IgD-negative memory B cell (primary cell): Measurements from ENCODE around the gene CEP112. TPM values are rescaled to one million over a fixed set of nuclear protein-coding genes. Genes with fewer than 3 reads are reported as not detected.
"Not testable (repeated sequence)": the region's sequence is repeated elsewhere in the genome, so short reads cannot be mapped to it uniquely, and the experiment has no call there.

Experiments
- H3K27ac Mint-ChIP-seq, 3 donors: one replicate each; pipeline ENCODE4 v1.8.0; 2020 to 2022; ENCODE audit warnings: mild to moderate bottlenecking in 3 of 3, mixed read lengths in 3 of 3, moderate library complexity in 1 of 3
- H3K27me3 Mint-ChIP-seq: one replicate; pipeline ENCODE4 v1.8.0; 2021; ENCODE audit warnings: mixed read lengths
- H3K36me3 Mint-ChIP-seq: one replicate; pipeline ENCODE4 v1.8.0; 2020; ENCODE audit warnings: mild to moderate bottlenecking, mixed read lengths
- H3K4me1 Mint-ChIP-seq, 3 donors: one replicate each; pipeline ENCODE4 v1.8.0; 2020 to 2022; ENCODE audit warnings: mixed read lengths in 3 of 3, mild to moderate bottlenecking in 1 of 3
- H3K4me3 Mint-ChIP-seq, 4 donors: one replicate each; pipeline ENCODE4 v1.8.0; 2020 to 2022; ENCODE audit warnings: mild to moderate bottlenecking in 4 of 4, mixed read lengths in 4 of 4, moderate library complexity in 3 of 4
- H3K9me3 Mint-ChIP-seq, 3 donors: one replicate each; pipeline ENCODE4 v1.8.0; 2020 to 2021; ENCODE audit warnings: mixed read lengths in 3 of 3, mild to moderate bottlenecking in 1 of 3
- polyA plus RNA-seq: library from polyadenylated mRNA; unstranded; fragments of 300-500 nt; fragmentation: Illumina TruSeq; gene quantifications from one replicate; pipeline ENCODE4 v1.2.3, GENCODE V29; 2021

Gene CEP112
- polyA plus RNA-seq, 1 donor from 2014 or later = not detected

DNA sequence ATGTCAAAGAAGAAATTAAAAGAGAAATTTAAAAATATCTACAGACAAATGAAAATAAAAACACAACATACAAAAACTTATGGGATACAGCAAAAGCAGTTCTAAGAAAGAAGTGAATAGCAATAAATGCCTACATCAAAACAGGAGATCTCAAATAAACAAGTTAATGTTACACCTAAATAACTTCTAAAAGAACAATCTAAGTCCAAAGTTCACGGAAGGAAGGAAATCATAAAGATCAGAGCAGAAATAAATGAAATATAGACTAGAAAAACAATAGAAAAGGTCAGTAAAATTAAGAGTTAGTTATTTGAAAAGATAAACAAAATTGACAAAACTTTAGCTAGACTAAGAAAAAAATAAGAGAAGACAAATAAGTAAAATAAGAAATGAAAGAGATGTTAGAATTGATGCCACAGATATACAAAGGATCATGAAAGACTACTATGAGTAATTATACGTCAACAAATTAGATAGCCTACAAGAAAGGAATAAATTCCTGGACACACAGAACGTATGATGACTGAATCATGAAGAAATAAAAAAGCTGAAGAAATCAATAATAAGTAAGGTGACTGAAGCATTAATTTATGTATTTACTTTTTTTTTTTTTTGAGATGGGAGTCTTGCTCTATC is 100.4 kb downstream of the CEP112 start:
- no peak overlapping the region for H3K27ac Mint-ChIP-seq
- no peaks in the 10 kb centered on the region for H3K36me3 Mint-ChIP-seq
- H3K4me3 Mint-ChIP-seq = no peak overlapping the region
- H3K4me1 Mint-ChIP-seq = no peaks in the 10 kb centered on the region
- H3K27me3 Mint-ChIP-seq = no peaks in the 10 kb centered on the region
- peaks cover 1 to 20% (median 12%) of the 10 kb centered on the region in 3 donors for H3K9me3 Mint-ChIP-seq

DNA sequence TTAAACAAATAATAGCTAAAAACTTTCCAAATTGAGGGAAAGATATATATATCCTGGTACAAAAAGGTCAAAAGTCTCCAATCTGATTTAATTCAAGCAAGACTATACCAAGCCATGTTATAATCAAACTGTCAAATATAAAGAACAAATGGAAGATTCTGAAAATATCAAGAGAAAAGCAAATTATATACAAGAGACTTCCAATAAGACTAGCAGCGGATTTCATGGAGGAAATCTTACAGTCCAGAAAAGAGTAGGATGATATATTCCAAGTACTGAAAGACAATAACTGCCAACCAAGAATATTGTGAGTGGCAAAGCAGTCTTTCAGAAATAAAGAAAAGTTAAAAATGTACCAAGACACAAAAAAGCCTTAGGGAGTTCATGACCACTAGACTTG is 102.2 kb downstream of the CEP112 start:
- Mint-ChIP-seq H3K4me3 (no peak overlapping the region), H3K4me1 (no peaks in the 10 kb centered on the region), H3K27ac (no peak overlapping the region)

DNA sequence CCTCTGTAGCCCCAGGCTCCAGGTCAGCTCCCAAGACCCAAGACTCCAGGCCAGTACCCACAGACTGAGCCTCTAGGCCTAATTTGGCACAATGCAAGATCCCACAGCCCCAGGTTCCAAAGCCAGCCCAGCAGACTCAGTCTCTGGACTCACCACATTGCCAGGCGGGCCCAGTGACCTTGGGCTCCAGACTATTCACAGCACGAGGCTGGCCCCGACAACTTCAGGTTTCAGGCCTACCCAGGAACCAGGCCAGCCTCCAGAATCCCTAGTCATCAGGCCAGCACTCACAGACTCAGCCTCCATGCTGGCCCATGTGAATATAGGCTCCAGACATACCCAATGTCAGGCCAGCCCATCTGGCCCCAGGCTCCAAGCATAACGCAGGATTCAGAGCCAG is 103.8 kb downstream of the CEP112 start:
- H3K4me1 Mint-ChIP-seq = no peaks in the 10 kb centered on the region
- no peaks in the 10 kb centered on the region for H3K27me3 Mint-ChIP-seq
- no peak overlapping the region for H3K4me3 Mint-ChIP-seq
- peak overlapping the region in 1 of 3 donors; percentile 8 for H3K27ac Mint-ChIP-seq
- no peaks in the 10 kb centered on the region for H3K36me3 Mint-ChIP-seq
- H3K9me3 Mint-ChIP-seq = peaks cover 3 to 21% (median 12%) of the 10 kb centered on the region in 3 donors

More for the DNA sequence above, 102.2 kb downstream of the CEP112 start:
- Mint-ChIP-seq H3K36me3 (no peaks in the 10 kb centered on the region), H3K27me3 (no peaks in the 10 kb centered on the region), H3K9me3 (peaks cover 3 to 20% (median 12%) of the 10 kb centered on the region in 3 donors)

DNA sequence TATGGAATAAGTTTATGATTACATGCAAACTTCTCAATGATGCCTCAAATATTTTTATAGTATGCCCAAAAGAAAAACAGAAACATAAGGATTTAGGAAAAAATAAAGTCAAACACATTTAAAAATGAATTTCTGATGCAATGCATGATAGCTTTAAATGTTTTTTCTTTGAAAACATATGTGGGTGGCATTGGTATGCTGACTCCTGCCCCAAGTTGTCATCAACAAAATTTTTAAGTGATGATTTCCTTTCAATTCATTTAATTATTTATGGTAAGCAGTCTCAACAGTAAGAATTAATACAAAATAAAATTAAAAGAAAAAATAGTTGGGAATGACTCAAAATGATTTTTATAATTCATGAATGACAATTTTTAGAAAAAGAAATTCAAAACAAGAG is 104.9 kb downstream of the CEP112 start:
- H3K9me3 Mint-ChIP-seq = peaks cover 5 to 23% (median 9%) of the 10 kb centered on the region in 3 donors
- no peaks in the 10 kb centered on the region for H3K4me1 Mint-ChIP-seq
- no peak overlapping the region for H3K4me3 Mint-ChIP-seq
- H3K27ac Mint-ChIP-seq = no peak overlapping the region
- H3K36me3 Mint-ChIP-seq = no peaks in the 10 kb centered on the region
- H3K27me3 Mint-ChIP-seq = no peaks in the 10 kb centered on the region

DNA sequence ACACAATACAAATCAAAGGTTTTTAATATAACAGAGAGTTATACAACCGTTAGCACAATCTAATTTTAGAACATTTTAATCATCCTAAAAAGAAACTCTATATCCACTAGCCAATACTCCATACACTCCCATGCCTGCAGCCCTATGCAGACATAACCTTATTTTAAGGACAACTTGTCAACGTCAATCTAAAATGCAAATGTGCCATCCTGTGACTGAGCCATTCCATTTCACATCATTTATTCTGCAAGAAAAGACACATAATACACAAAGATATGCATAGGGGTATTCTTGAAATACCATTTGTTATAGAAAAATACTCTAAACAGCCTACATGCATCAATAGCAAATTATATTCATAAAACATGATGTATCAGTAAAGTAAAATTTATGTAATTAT is 106.7 kb downstream of the CEP112 start:
- Mint-ChIP-seq H3K4me1 (no peaks in the 10 kb centered on the region), H3K27ac (no peak overlapping the region), H3K36me3 (no peaks in the 10 kb centered on the region), H3K9me3 (peaks cover 5 to 19% (median 7%) of the 10 kb centered on the region in 3 donors), H3K4me3 (no peak overlapping the region), H3K27me3 (peaks cover 1% of the 10 kb centered on the region)

- not testable (repeated sequence) for H3K36me3 Mint-ChIP-seq, H3K4me3 Mint-ChIP-seq, H3K4me1 Mint-ChIP-seq, H3K27me3 Mint-ChIP-seq, H3K27ac Mint-ChIP-seq
- peaks cover 5 to 12% (median 12%) of the 10 kb centered on the region in 3 donors for H3K9me3 Mint-ChIP-seq
Observed at GRCh38 chr17:66080670-66081069, 111.3 kb downstream of the CEP112 start.

- Mint-ChIP-seq H3K27ac (no peak overlapping the region), H3K9me3 (peaks cover 1 to 12% (median 12%) of the 10 kb centered on the region in 3 donors), H3K36me3 (no peaks in the 10 kb centered on the region), H3K27me3 (peaks cover 2% of the 10 kb centered on the region), H3K4me3 (no peak overlapping the region), H3K4me1 (no peaks in the 10 kb centered on the region)
Observed at GRCh38 chr17:66076546-66077190, 115.3 kb downstream of the CEP112 start.

DNA sequence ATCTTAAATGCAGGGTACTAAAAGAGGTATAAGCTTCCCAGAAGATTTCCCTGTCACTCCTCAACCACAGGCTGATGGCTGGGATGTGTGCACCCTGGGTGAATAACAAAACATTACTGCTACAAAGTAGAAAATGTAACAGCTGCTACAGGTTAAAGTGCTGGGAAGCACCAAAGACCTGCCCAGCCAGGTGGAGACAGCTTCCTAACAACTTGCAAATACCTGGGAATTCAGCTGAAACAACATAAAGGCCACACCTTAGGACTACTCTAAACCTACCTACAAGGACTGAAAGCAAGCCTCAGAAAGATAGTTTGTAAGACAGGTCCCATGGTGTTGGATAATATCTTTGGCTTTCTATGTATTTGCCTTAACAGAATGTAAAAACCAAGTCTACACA is 118.5 kb downstream of the CEP112 start:
- Mint-ChIP-seq H3K4me1 (no peaks in the 10 kb centered on the region), H3K27ac (no peak overlapping the region), H3K4me3 (no peak overlapping the region), H3K9me3 (peaks cover 0 to 6% (median 4%) of the 10 kb centered on the region in 3 donors), H3K36me3 (no peaks in the 10 kb centered on the region), H3K27me3 (no peaks in the 10 kb centered on the region)

DNA sequence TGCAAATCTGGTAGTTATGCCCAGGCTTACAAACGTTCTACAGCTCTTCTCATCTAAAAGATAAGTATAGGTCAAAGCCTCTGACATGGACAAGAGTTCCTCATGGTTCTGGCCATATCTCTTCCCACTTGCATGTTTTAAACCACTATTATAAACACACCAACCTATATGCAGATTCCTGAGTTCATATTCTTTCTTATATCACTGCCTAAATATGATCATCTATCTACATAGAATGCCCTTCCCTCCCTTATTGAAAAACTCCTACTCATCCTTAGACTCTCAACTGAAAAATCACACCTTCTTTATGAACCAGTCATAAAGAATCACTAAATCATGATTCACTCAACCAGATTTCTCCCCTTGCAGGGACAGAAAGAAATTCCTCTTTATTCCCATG is 128.2 kb downstream of the CEP112 start:
- H3K4me3 Mint-ChIP-seq = no peak overlapping the region
- peaks cover 2% of the 10 kb centered on the region for H3K36me3 Mint-ChIP-seq
- H3K9me3 Mint-ChIP-seq = peaks cover 0 to 4% (median 3%) of the 10 kb centered on the region in 3 donors
- H3K4me1 Mint-ChIP-seq = no peaks in the 10 kb centered on the region
- H3K27me3 Mint-ChIP-seq = no peaks in the 10 kb centered on the region
- no peak overlapping the region for H3K27ac Mint-ChIP-seq

DNA sequence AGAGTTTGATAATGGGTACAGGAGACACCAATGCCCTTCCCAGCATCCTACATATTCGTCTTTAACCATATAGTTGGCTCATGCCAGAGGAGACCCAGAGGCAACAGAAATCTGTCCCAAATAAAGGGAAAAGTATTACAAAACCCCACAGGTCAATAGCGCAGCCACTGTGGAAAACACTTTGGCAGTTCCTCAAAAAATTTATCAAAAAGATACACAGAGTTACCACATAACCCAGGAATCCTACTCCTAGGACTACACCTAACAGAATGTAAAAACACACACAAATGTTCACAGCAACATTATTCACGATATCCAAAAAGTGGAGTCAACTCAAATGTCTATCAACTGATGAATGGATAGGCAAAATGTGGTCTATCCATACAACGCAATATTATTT is 135.8 kb downstream of the CEP112 start:
- Mint-ChIP-seq H3K36me3 (peaks cover 2% of the 10 kb centered on the region), H3K4me1 (no peaks in the 10 kb centered on the region), H3K9me3 (peaks cover 0 to 4% (median 0%) of the 10 kb centered on the region in 3 donors), H3K27ac (no peak overlapping the region), H3K27me3 (no peaks in the 10 kb centered on the region), H3K4me3 (no peak overlapping the region)

DNA sequence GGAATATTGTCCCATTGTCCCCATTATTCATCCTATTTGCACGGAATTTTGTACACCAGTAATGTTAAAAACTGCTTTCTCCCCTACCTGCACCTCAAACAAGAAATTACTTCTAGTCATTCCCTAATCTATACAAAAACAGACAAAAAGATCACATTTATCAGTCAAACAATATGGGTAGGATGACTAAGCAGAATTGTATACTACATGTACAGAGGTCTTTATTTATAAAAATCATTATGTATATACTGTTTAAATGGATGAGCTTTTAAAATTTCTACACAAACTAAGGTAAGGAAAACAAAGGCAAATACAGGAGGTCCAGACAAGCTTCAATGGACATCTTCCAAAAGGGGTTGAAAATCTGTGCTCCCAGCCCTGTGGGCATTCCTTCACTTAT is 137.7 kb downstream of the CEP112 start:
- no peaks in the 10 kb centered on the region for H3K27me3 Mint-ChIP-seq
- peaks cover 0 to 2% (median 0%) of the 10 kb centered on the region in 3 donors for H3K9me3 Mint-ChIP-seq
- peaks cover 4% of the 10 kb centered on the region for H3K36me3 Mint-ChIP-seq
- no peak overlapping the region for H3K4me3 Mint-ChIP-seq
- no peaks in the 10 kb centered on the region for H3K4me1 Mint-ChIP-seq
- no peak overlapping the region for H3K27ac Mint-ChIP-seq

DNA sequence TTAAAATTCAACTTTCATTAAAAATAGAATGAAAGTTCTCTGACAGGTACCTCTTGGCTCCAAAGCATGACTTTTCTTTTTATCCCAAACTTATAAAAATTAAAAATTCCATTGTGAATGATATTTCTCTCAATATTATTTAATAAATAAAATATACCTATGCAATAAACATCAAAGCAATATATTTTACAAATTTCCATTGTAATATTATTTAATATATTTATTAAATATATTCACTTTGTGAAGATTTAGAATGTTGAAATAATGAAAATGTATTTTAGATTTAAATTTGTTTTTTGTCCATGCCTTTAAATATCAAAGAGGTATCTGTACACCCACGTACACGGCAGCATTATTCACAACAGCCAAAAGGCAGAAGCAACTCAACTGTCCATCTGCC is 147.8 kb downstream of the CEP112 start:
- Mint-ChIP-seq H3K4me3 (no peak overlapping the region), H3K27me3 (no peaks in the 10 kb centered on the region), H3K4me1 (peaks cover 0 to 2% (median 0%) of the 10 kb centered on the region in 3 donors), H3K27ac (no peak overlapping the region), H3K9me3 (no peaks in the 10 kb centered on the region), H3K36me3 (no peaks in the 10 kb centered on the region)

GRCh38 chr17:66043419-66043818 is 148.5 kb downstream of the CEP112 start:
- Mint-ChIP-seq H3K4me3 (no peak overlapping the region), H3K9me3 (no peaks in the 10 kb centered on the region), H3K27ac (no peak overlapping the region), H3K36me3 (no peaks in the 10 kb centered on the region), H3K27me3 (no peaks in the 10 kb centered on the region), H3K4me1 (peaks cover 0 to 2% (median 0%) of the 10 kb centered on the region in 3 donors)

DNA sequence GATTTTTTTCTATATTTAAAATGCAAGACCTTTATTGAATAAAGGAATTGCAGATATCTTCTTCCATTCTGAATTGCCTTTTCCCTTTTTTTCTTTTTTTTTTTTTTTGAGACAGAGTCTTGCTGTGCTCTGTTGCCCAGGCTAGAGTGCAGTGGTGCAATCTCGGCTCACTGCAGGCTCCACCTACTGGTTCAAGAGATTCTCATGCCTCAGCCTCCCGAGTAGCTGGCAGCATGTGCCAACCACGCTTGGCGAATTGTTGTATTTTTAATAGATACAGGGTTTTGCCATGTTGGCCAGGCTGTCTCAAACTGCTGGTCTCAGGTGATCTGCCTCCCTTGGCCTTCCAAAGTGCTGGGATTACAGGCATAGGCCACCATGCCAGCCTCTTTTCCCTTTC is 151.5 kb downstream of the CEP112 start:
- Mint-ChIP-seq H3K4me3 (no peak overlapping the region), H3K9me3 (no peaks in the 10 kb centered on the region), H3K4me1 (no peaks in the 10 kb centered on the region), H3K27me3 (no peaks in the 10 kb centered on the region), H3K27ac (no peak overlapping the region), H3K36me3 (no peaks in the 10 kb centered on the region)

DNA sequence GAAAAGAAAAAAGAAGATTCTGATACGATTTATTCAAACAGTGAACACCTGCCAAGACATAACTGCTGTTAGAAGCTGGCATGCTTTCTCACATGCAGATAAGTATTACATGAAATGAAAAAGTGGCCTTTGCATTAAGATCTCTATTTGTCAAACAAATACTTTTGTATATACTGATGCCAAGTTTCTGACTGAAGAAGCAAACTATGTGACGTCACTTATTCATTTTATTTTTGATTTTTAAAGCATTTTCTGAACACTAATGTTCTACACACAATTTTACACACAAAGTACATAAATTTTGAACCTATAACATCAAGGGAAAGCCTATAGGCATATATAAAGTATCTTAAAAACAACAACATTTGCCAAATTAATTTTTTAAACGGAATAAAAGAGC is 153.8 kb downstream of the CEP112 start:
- Mint-ChIP-seq H3K4me3 (no peak overlapping the region), H3K27ac (no peak overlapping the region), H3K27me3 (no peaks in the 10 kb centered on the region), H3K36me3 (no peaks in the 10 kb centered on the region), H3K4me1 (no peaks in the 10 kb centered on the region), H3K9me3 (no peaks in the 10 kb centered on the region)

GRCh38 chr17:66037221-66037620 is 154.7 kb downstream of the CEP112 start:
- Mint-ChIP-seq H3K4me1 (no peaks in the 10 kb centered on the region), H3K27ac (no peak overlapping the region), H3K36me3 (no peaks in the 10 kb centered on the region), H3K27me3 (no peaks in the 10 kb centered on the region), H3K4me3 (no peak overlapping the region), H3K9me3 (no peaks in the 10 kb centered on the region)
